Activated naive CD4-positive, alpha-beta T cell treated with anti-CD3 and anti-CD28 coated beads, Interleukin-2, amount 50 U/mL, for 16 hours (primary cell): ENCODE measurements around the gene AGRP.
A peak's percentile ranks its signal among the peaks of the same experiment; 100 is the strongest.
"Not testable (repeated sequence)": the region's sequence is repeated elsewhere in the genome, so short reads cannot be mapped to it uniquely, and the experiment has no call there.

ENCODE experiments used
- DNase-seq: peaks from one replicate; pipeline ENCODE4 v3.0.0-alpha.2; 2020

The AGRP gene

GRCh38 chr16:67504031-67505021 lies 21.0 kb upstream of the AGRP start:
- DNase-seq = no peak

- DNase-seq = no peak
Observed at GRCh38 chr16:67499106-67499505, 15.8 kb upstream of the AGRP start.

- DNase-seq = no peak
Observed at GRCh38 chr16:67490335-67491096, 7.2 kb upstream of the AGRP start.

- no peak for DNase-seq
Observed at GRCh38 chr16:67489401-67490083, 6.2 kb upstream of the AGRP start.

DNA sequence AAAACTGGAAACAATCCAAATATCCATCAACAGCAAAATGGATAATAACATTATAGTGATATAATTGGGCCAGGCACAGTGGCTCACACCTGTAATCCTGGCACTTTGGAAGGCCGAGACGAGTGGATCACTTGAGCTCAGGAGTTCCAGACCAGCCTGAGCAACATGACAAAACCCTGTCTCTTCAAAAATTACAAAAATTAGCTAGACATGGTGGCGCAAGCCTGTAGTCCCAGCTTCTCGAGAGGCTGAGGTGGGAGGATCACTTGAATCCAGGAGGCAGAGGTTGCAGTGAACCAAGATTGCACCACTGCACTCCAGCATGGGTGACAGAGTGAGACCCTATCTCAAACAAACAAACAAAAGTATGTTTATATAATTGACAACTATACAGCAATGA lies 4.2 kb upstream of the AGRP start:
- not testable (repeated sequence) for DNase-seq

DNA sequence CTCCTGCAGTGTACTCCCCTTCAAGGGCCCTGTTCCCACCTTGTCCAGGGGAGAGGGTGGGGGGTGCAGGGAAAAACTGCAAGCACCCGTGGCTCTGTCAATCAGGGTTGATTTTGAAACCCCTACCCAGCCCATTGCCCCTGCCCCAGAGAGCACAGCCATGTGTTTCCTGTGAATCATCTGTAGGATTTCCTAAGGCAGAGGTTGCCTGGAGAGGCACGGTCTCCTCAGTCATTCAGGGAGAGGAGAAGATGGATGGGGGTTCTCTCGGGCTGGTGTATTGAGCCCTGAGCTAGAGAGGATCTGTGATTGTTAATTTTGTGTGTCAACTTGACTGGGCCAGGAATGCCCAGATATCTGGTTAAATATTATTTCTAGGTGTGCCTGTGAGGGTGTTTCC lies 3.5 kb upstream of the AGRP start:
- no peak for DNase-seq

- no peak for DNase-seq
Observed at GRCh38 chr16:67483731-67484525, 581 bp upstream of the AGRP start.

- no peak for DNase-seq
Observed at GRCh38 chr16:67482233-67482924, 968 bp downstream of the AGRP start.

DNA sequence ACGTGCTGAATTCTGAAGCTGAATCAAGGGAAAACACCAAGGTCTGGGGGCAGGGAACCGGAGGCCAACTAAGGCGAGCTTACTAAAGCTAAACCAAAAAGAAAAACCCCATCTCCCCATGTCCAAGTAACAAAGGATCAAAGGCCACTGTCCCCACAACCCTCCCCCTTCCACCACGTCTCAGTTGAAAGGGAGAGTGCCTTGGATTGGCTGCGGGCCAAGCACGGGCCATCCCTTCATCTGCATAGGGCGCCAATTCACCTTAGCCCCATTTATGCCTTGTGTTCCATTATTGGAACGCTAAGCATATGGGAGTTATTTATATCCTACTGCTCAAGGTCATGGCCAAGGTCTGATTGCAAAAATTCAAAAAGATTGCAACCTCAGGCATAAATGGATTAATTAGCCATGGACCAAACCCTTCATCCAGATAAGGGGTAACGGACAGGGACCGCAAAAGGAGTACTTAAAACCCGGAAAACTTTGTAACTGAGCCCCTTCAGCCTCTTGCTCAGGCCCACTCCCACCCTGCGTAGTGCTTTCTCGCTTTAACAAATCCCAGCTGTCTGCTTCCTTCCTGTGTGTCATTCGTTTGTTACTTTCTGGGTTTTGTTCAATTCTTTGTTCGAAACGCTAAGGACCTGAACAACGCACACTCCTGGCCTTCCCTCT lies 1.6 kb downstream of the AGRP start:
- peak; percentile 37 for DNase-seq

DNA sequence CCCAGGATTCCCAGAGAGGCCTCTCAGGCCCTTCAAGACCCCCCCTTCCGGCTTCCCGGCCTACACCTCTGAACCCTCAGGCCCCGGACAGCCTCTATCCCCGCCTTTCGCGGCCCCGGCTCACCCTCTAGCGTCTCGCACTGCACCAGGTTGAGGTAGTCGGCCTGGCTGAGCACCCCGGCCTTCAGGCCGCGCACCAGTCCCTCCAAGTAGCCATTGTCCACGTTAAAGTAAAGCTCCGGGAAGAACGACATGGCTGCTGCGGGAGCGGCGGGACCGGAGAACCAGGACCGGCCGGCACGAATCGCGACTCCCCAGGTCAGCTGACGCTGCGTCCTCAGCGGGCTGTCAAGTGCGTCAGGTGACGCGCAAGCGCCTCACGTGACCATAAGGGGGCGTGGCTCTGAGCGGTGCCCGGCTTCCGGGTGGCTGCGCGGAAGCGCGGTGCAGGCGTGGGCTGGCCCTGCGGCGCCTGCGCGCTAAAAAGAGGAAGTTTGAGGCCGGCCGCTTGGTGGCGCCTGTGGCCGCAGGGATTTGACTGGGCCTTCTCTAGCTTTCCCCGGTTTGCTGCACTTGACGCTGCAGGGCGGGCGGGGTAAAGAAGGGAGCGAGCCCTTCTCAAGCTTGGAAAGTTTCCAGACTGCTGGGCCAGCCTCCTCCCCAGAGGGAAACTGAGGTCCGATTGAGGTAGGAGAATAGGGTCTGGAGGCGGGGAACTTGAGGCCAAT lies 2.4 kb downstream of the AGRP start, which contains the start of gene ATP6V0D1:
ATP6V0D1 (minus strand) TSS at position 325 of the 728 bp plus-strand sequence; CDS start at position 254, 71 bp downstream.
- DNase-seq = peak; percentile 99

DNA sequence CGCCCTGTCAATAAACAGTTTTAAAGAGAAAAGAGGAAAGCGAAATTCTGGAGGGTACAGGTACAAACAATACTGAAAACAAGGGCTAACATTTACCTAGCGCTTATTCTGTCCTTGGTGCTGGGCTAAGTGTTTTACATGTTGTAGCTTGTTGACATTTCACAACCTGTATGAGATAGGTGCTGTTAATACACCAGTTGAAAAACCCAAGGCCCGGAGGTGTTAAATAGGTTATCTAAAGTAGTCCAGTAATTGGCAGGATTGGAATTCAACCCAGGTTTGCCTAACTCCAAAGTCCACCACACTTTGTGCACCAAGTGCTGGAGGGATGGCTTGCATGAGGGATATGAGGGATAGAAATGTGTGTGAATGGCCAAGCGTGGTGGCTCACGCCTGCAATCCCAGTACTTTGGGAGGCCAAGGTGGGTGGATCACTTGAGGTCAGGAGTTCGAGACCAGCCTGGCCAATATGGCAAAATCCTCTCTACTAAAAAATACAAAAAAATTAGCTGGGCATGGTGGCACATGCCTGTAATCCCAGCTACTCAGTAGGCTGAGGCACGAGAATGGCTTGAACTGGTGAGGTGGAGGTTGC lies 5.3 kb downstream of the AGRP start:
- no peak for DNase-seq

DNA sequence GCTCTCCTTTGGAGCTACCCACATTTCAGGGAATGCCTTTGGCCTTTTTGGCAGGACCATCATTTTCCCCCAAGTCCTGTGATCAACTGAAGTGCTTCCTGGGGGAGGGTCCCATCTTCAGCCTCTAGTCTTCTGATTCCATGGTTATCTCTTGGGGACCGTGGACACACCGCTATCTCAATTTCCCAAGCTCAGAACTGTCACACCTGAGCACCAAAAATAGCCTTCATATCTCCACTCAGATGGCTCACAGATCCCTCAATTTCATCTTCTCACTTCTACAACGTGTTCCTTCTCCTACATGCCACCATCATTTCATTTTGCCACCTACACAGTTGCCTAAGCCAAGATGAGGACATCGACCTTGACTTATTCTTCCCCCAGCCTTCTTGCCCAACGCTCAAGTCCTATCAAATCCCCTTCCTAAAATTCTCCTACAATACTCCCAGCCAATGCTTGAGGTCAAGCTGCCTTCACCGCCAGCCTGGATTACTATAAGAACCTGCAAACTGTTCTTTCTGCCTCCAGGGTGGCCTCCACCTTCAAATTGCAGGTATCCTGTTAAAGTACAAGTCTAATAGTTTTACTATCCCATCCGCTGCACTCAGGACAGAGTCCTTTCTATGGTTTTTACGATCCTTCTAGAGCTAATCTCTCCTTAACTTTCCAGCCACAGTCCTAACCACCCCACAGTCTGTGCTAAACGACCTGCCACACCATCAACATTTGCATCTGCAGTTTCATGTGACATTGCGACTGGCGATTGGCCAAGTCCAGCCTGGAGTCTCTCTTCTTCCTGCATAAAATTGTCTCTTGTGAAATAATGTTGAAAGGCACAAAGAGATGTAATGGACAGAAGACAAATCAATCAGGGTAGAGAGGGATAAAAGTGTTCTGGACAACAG lies 8.5 kb downstream of the AGRP start:
- no peak for DNase-seq

DNA sequence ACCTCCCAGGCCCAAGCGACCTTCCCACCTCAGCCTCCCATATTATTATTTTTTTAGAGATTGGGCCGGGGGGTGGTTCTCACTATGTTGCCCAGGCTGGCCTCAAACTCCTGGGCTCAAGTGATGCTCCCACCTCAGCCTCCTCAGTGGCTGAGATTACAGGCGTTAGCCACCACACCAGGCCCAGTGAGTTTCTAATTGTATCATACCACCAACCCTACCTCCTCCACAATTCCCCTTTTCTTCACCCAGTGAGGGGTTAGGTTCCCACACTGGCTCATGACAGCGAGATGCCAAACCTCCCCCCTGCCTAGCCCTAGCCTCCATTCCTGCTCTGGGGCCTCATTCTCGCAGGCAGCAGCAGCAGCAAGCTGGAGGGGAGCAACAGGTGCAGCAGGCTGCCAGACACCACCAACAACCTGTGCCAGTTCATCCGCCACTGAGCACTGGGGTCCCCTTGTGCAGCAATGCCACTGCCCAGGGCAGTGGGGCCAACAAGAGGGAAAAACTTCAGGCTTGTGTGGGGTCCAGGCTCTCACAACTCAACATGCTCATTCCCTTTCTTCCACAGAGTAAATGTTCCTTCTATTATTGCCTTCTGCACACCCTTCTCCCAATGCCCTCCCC lies 11.5 kb downstream of the AGRP start:
- DNase-seq = no peak

DNA sequence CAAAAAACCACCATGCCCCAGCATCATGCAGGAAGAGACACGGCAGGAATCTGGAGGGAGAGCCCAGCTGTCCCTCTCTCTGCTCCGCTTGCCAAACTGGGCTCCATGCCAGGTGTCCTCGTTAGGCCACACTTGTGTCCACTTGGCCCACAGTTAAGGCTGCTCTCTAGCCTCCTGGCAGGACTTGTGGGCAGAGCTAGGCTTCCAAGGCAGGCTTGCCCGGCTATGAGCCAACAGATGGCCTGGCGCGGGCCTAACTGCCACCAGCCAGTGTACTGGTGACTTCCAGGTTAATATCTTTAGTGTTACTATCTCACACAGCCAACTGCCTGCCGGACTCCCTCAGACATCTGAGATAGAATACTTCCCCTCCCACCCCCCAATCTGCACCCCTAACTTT lies 13.0 kb downstream of the AGRP start:
- DNase-seq = no peak

DNA sequence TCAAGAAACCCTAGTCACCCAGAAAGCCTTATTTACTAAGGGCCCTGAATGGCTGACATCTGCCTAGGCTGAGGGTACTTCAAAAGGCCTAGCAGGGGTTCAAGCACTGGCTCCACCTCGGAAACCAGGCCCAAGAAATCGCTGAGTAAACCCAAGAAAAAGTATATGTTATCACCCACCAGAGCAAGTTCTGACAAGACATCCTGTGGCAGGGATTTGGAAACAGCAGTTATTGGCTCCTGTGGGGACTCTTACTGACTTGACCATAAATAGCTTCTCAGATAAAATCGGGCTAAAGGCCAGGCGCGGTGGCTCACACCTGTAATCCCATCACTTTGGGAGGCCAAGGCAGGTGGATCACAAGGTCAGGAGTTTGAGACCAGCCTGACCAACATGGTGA lies 14.6 kb downstream of the AGRP start:
- DNase-seq = no peak

GRCh38 chr16:67466581-67466980 lies 16.8 kb downstream of the AGRP start:
- no peak for DNase-seq

- DNase-seq = no peak
Observed at GRCh38 chr16:67464565-67464964, 18.8 kb downstream of the AGRP start.

DNA sequence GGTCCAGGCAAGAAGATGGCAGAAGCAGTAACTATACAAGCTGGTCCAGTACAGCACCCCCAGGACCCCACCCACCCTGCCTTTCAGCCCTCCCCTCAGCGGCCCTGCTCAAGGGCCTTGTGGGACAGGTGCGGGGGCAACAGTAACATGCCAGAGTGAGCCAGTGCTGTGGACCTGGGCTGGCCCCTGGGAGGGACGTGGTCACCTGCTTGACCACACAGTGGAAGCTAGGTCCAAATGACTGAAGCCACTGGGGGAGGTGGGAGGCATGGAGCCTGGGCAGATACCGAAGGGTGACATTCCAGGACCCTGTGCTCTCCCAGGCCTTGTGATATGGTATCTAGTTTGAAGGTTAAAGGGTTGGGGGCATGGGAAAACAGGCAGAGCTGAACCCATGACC lies 19.7 kb downstream of the AGRP start:
- DNase-seq = no peak
